Activated naive CD4-positive, alpha-beta T cell treated with anti-CD3 and anti-CD28 coated beads, Interleukin-2, amount 10 ng/mL, durations not matched to agents 7 days and 5 days (primary cell): ENCODE measurements around the gene IQSEC2.
A peak's percentile ranks its signal among the peaks of the same experiment; 100 is the strongest.

Experiments
- CTCF ChIA-PET: fragments of 350-600 bp; sonication (Branson Sonifier 250); formaldehyde crosslinking; loops from one replicate; lab custom pipeline; 2021; ENCODE audit warnings: antibody characterized with exemption; lab: Charles Lee
- DNase-seq: peaks from one replicate; pipeline ENCODE4 v3.0.0-alpha.2; 2020
- H3K27ac Mint-ChIP-seq: one replicate; pipeline ENCODE4 v1.8.0; 2021; ENCODE audit warnings: mild to moderate bottlenecking, moderate library complexity, mixed read lengths
- H3K27me3 Mint-ChIP-seq: one replicate; pipeline ENCODE4 v1.8.0; 2021; ENCODE audit warnings: mild to moderate bottlenecking, mixed read lengths
- H3K36me3 Mint-ChIP-seq: one replicate; pipeline ENCODE4 v1.8.0; 2021; ENCODE audit warnings: mixed read lengths
- H3K4me1 Mint-ChIP-seq: one replicate; pipeline ENCODE4 v1.8.0; 2021; ENCODE audit warnings: mixed read lengths
- H3K4me3 Mint-ChIP-seq: one replicate; pipeline ENCODE4 v1.8.0; 2021; ENCODE audit warnings: mild to moderate bottlenecking, moderate library complexity, mixed read lengths
- H3K9me3 Mint-ChIP-seq: one replicate; pipeline ENCODE4 v1.8.0; 2021; ENCODE audit warnings: mixed read lengths

IQSEC2 gene

GRCh38 chrX:53281321-53281822 is at the start of gene IQSEC2:
TSS of gene IQSEC2 (minus strand) at chrX:53281584.
- Mint-ChIP-seq H3K4me1 (peaks cover 16% of the 10 kb centered on the region), H3K27ac (no peak within 1 kb of the TSS), H3K36me3 (no peaks in the 10 kb centered on the region), H3K4me3 (no peak within 1 kb of the TSS), H3K27me3 (peaks cover 19% of the 10 kb centered on the region), H3K9me3 (no peaks in the 10 kb centered on the region)
- CTCF ChIA-PET, result interaction anchor here (0.7 kb wide), 1 partner anchor 9 kb away, joined by 3 read pairs; no protein-coding TSS in a partner anchor
- DNase-seq, result no peak

GRCh38 chrX:53330331-53330730 is 48.9 kb upstream of the IQSEC2 start:
- H3K9me3 Mint-ChIP-seq, result no peaks in the 10 kb centered on the region
- no peak for DNase-seq
- no peaks in the 10 kb centered on the region for H3K36me3 Mint-ChIP-seq
- peaks cover 69% of the 10 kb centered on the region for H3K27me3 Mint-ChIP-seq
- CTCF ChIA-PET, result interaction anchor here (1.3 kb wide), 1 partner anchor 13 kb away, joined by 3 read pairs; no protein-coding TSS in a partner anchor
- H3K27ac Mint-ChIP-seq, result no peak overlapping the region
- H3K4me3 Mint-ChIP-seq, result no peak overlapping the region
- no peaks in the 10 kb centered on the region for H3K4me1 Mint-ChIP-seq

GRCh38 chrX:53324803-53325202 is 43.4 kb upstream of the IQSEC2 start:
- peaks cover 81% of the 10 kb centered on the region for H3K27me3 Mint-ChIP-seq
- H3K9me3 Mint-ChIP-seq, result no peaks in the 10 kb centered on the region
- H3K4me1 Mint-ChIP-seq, result peaks cover 9% of the 10 kb centered on the region
- H3K36me3 Mint-ChIP-seq, result peaks cover 3% of the 10 kb centered on the region
- no peak overlapping the region for H3K4me3 Mint-ChIP-seq
- no peak for DNase-seq
- no peak overlapping the region for H3K27ac Mint-ChIP-seq
- CTCF ChIA-PET, result no interaction called here

GRCh38 chrX:53324085-53324484 is 42.7 kb upstream of the IQSEC2 start:
- H3K27me3 Mint-ChIP-seq, result peaks cover 82% of the 10 kb centered on the region

GRCh38 chrX:53323196-53323595 is 41.8 kb upstream of the IQSEC2 start:
- CTCF ChIA-PET, result no interaction called here
- Mint-ChIP-seq H3K27ac (no peak overlapping the region), H3K36me3 (peaks cover 3% of the 10 kb centered on the region), H3K4me3 (no peak overlapping the region), H3K9me3 (no peaks in the 10 kb centered on the region), H3K27me3 (peaks cover 82% of the 10 kb centered on the region), H3K4me1 (peaks cover 13% of the 10 kb centered on the region)
- no peak for DNase-seq

More at GRCh38 chrX:53324085-53324484, 42.7 kb upstream of the IQSEC2 start:
- Mint-ChIP-seq H3K9me3 (no peaks in the 10 kb centered on the region), H3K27ac (no peak overlapping the region), H3K4me1 (peaks cover 13% of the 10 kb centered on the region), H3K36me3 (peaks cover 3% of the 10 kb centered on the region), H3K4me3 (no peak overlapping the region)
- CTCF ChIA-PET, result no interaction called here
- no peak for DNase-seq

- Mint-ChIP-seq H3K9me3 (no peaks in the 10 kb centered on the region), H3K4me3 (peak overlapping the region; percentile 49), H3K36me3 (peaks cover 3% of the 10 kb centered on the region), H3K27me3 (peaks cover 82% of the 10 kb centered on the region), H3K27ac (no peak overlapping the region), H3K4me1 (peaks cover 13% of the 10 kb centered on the region)
- no peak for DNase-seq
- CTCF ChIA-PET, result no interaction called here
Measured at GRCh38 chrX:53321943-53322497, 40.6 kb upstream of the IQSEC2 start.

- DNase-seq, result peak; percentile 23
- no peak overlapping the region for H3K27ac Mint-ChIP-seq
- CTCF ChIA-PET, result interaction anchor here (1.4 to 5.6 kb wide), 3 partner anchors 8 to 160 kb away, joined by 3 to 73 read pairs (median 48); no protein-coding TSS in a partner anchor
- H3K36me3 Mint-ChIP-seq, result peaks cover 3% of the 10 kb centered on the region
- peaks cover 80% of the 10 kb centered on the region for H3K27me3 Mint-ChIP-seq
- peaks cover 13% of the 10 kb centered on the region for H3K4me1 Mint-ChIP-seq
- H3K4me3 Mint-ChIP-seq, result peak overlapping the region; percentile 49
- no peaks in the 10 kb centered on the region for H3K9me3 Mint-ChIP-seq
Measured at GRCh38 chrX:53321230-53321942, 40.0 kb upstream of the IQSEC2 start.

GRCh38 chrX:53320543-53321229 is 39.3 kb upstream of the IQSEC2 start:
- H3K36me3 Mint-ChIP-seq, result peaks cover 3% of the 10 kb centered on the region
- DNase-seq, result peak; percentile 31
- H3K27me3 Mint-ChIP-seq, result peaks cover 73% of the 10 kb centered on the region
- no peak overlapping the region for H3K27ac Mint-ChIP-seq
- H3K4me3 Mint-ChIP-seq, result no peak overlapping the region
- H3K9me3 Mint-ChIP-seq, result no peaks in the 10 kb centered on the region
- H3K4me1 Mint-ChIP-seq, result peaks cover 13% of the 10 kb centered on the region
- CTCF ChIA-PET, result interaction anchor here (1.4 to 6.5 kb wide), 5 partner anchors 9 to 160 kb away, joined by 3 to 73 read pairs (median 41); partner anchors contain the start of gene HSD17B10

- DNase-seq, result peak; percentile 20
- H3K36me3 Mint-ChIP-seq, result peaks cover 3% of the 10 kb centered on the region
- H3K27ac Mint-ChIP-seq, result no peak overlapping the region
- peaks cover 71% of the 10 kb centered on the region for H3K27me3 Mint-ChIP-seq
- H3K4me1 Mint-ChIP-seq, result peaks cover 13% of the 10 kb centered on the region
- CTCF ChIA-PET, result interaction anchor here (1.4 to 6.5 kb wide), 5 partner anchors 9 to 161 kb away, joined by 3 to 73 read pairs (median 41); partner anchors contain the start of gene HSD17B10
- H3K4me3 Mint-ChIP-seq, result peak overlapping the region; percentile 63
- no peaks in the 10 kb centered on the region for H3K9me3 Mint-ChIP-seq
Measured at GRCh38 chrX:53319614-53320542, 38.5 kb upstream of the IQSEC2 start.

GRCh38 chrX:53318766-53319353 is 37.5 kb upstream of the IQSEC2 start:
- DNase-seq, result no peak
- H3K4me1 Mint-ChIP-seq, result peaks cover 13% of the 10 kb centered on the region
- no peak overlapping the region for H3K4me3 Mint-ChIP-seq
- H3K27ac Mint-ChIP-seq, result no peak overlapping the region
- H3K27me3 Mint-ChIP-seq, result peaks cover 67% of the 10 kb centered on the region
- H3K9me3 Mint-ChIP-seq, result no peaks in the 10 kb centered on the region
- H3K36me3 Mint-ChIP-seq, result peaks cover 3% of the 10 kb centered on the region
- CTCF ChIA-PET, result interaction anchor here (0.8 to 6.5 kb wide), 5 partner anchors 19 to 162 kb away, joined by 3 to 73 read pairs (median 41); partner anchors contain the start of gene HSD17B10

GRCh38 chrX:53317365-53318069 is 36.1 kb upstream of the IQSEC2 start:
- peaks cover 55% of the 10 kb centered on the region for H3K27me3 Mint-ChIP-seq
- H3K27ac Mint-ChIP-seq, result no peak overlapping the region
- CTCF ChIA-PET, result interaction anchor here (0.6 to 6.5 kb wide), 16 partner anchors 11 to 175 kb away, joined by 3 to 73 read pairs (median 3); partner anchors contain the start of gene HSD17B10
- H3K36me3 Mint-ChIP-seq, result peaks cover 3% of the 10 kb centered on the region
- H3K9me3 Mint-ChIP-seq, result no peaks in the 10 kb centered on the region
- H3K4me3 Mint-ChIP-seq, result no peak overlapping the region
- peaks cover 13% of the 10 kb centered on the region for H3K4me1 Mint-ChIP-seq
- peak; percentile 74 for DNase-seq

GRCh38 chrX:53316860-53317237 is 35.5 kb upstream of the IQSEC2 start:
- Mint-ChIP-seq H3K36me3 (peaks cover 2% of the 10 kb centered on the region), H3K27ac (no peak overlapping the region), H3K9me3 (no peaks in the 10 kb centered on the region), H3K27me3 (peaks cover 50% of the 10 kb centered on the region), H3K4me3 (no peak overlapping the region), H3K4me1 (peaks cover 10% of the 10 kb centered on the region)
- DNase-seq, result no peak
- CTCF ChIA-PET, result interaction anchor here (1.1 to 6.5 kb wide), 13 partner anchors 14 to 175 kb away, joined by 3 to 73 read pairs (median 4); partner anchors contain the start of gene HSD17B10
